Esophagus squamous epithelium (tissue), 4 donors: ENCODE measurements around the gene DLG2.

Experiments
- CTCF ChIP-seq, 6 experiments: fragments of 450-650 bp in 4 of 6; fragments of 200-600 bp in 2 of 6; sonication (generic) in 2 of 6; IDR thresholded peaks; one replicate each; pipeline ENCODE4 v1.5.1; 2016 to 2019; ENCODE audit warnings: antibody characterized with exemption in 6 of 6, mild to moderate bottlenecking in 4 of 6, moderate library complexity in 4 of 6
- POLR2A ChIP-seq, 4 donors: fragments of 450-650 bp; IDR thresholded peaks; one replicate each; pipeline ENCODE4 v1.6.1; 2017; ENCODE audit warnings: antibody characterized with exemption in 4 of 4, mild to moderate bottlenecking in 4 of 4, moderate library complexity in 3 of 4

GRCh38 chr11:85281550-85281949, 345.6 kb downstream of the DLG2 start:
- TF ChIP-seq CTCF (IDR thresholded peaks at IDR 0.05): no peak
- no peak for TF ChIP-seq POLR2A (IDR thresholded peaks at IDR 0.05)
